ENCODE data around the gene OPHN1.

The OPHN1 gene

DNA sequence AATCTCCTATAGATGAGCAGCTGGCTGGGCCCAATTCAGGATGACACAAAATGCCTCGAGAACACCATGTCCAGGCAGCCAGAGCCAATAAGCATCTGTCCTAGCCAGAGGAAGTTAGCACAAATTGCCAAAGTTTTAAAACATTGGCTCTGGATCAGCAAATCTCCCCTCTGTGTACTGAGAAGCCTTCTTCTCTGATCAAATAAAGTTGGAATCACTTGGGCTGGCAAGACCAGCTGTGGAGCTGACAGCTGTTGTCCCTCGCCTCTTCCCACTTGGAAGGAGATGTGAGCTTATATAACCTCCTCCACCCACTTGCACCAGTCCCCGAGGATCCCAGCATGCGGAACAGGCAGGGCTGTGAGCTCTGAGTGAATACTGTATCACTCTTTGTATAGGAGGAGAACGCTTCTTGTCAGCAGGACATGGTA lies 183.9 kb downstream of the OPHN1 start:
- DNase-seq (ENCODE audit: low read depth), result no peak

DNA sequence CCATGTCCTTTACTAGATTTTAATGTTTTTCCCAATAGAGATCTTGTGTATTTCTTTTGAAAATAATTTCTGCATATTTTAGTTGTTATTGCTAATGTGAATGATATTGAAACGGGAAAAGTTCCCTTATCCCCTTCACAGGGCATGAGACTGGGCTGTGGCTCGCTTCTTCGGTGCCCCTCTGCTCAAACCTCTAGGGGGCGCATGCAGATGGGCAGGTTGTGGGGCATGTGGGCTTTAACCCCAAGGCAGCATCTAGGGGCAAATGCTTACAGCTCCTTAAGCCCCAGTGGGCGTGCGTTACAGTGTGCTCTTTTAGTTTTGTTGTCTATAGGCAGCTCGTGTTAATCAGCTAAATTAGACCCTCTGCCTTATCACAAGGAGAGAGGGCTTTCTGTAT lies 194.7 kb downstream of the OPHN1 start:
- no peak for DNase-seq (ENCODE audit: low read depth)

- DNase-seq (ENCODE audit: low read depth), result no peak
Observed at GRCh38 chrX:68234171-68234910, 199.0 kb downstream of the OPHN1 start.

GRCh38 chrX:68232206-68232605 lies 201.1 kb downstream of the OPHN1 start:
- DNase-seq (ENCODE audit: low read depth), result no peak

GRCh38 chrX:68209008-68209407 lies 224.3 kb downstream of the OPHN1 start:
- DNase-seq (ENCODE audit: low read depth), result no peak

GRCh38 chrX:68204521-68205038 lies 228.7 kb downstream of the OPHN1 start:
- no peak for DNase-seq (ENCODE audit: low read depth)

GRCh38 chrX:68203646-68204045 lies 229.6 kb downstream of the OPHN1 start:
- DNase-seq (ENCODE audit: low read depth), result no peak

DNA sequence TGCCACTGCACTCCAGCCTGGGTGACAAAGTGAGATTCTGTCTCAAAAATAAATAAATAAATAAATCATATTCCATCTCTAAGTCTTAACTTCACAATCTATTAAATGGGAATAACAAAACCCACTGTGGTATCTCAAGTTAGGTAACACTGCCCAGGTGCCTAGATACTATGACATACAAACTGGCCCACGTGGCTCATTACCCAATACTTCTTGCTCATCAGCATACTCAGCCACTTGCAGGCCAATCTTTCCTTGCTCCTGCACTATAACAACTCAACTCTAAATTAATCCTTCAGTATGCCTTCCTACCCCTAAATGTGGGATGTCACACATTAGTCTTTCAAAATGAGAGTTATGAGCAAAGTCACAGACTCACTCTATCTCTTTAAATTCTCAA lies 230.1 kb downstream of the OPHN1 start:
- DNase-seq (ENCODE audit: low read depth), result no peak

DNA sequence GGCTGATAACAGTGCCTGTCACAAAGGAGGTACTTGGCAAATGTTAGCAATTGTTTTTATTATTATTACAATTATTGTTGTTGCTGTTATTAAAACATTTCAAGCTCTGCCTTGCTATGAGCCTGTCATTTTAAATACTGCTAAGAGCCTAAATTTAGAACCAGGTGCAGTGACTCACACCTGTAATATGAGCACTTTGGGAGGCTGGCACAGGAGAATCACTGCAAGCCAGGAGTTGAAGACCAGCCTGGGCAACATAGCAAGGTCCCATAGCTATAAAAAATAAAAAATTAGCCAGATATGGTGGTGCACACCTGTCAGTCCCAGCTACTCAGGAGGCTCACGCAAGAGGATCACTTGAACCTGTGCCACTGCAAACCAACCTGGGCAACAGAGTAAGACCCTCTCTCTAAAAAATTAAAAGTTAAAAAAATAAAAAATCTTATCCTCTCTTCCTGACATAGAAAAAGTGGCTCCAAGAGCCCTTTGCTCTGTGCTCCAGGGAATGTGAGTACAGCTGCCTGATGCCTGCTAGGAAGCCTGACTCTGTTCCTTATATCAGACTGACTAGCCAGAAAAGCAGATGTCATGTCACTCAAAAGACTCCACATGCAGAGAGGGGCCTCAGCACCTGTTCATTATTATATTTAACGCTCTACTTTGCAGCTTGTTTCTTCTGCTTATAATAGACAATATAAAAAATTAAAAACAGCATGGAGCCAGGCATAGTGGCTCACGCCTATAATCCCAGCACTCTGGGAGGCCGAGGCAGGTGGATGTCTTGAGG lies 234.0 kb downstream of the OPHN1 start:
- no peak for DNase-seq (ENCODE audit: low read depth)

DNA sequence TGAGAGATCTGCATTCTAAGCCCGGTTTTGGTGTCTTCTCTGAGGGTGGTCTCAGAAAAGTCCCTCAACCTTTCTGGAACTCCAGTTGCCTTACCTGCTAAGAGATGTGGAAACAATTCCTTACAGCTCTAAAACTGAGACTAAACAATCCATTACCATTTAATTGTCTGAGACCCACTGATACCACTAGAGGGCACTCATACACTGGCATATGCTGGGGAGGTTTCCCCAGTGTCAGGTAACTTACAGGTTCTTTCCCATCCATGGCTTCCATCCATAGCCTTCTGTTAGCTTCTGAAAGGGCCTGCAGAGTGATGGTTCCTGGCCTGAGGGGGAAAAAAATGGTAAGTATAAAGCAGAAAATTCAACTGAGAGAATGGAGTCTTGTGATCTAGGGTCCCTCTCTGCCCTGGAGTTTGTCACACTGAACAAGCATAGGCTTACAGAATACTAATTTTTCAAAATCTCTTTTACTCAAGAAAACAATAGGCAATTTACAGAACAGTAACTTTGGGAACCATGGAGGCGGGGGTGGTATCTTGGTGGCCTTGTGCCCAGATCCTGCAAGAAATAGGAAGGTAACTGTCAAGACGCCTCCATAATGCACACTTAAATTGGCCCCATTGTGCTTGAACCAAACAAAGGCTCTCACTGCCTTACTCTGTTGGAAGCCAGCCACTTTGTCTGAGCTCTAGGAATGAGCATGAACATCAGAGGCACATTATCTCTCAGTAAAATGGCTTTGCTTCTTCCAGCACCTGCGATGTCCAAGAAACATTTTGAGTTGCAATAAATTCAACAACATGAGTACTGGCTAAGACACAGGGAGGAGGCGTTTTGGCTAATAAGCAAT lies 236.1 kb downstream of the OPHN1 start:
- DNase-seq (ENCODE audit: low read depth), result no peak

DNA sequence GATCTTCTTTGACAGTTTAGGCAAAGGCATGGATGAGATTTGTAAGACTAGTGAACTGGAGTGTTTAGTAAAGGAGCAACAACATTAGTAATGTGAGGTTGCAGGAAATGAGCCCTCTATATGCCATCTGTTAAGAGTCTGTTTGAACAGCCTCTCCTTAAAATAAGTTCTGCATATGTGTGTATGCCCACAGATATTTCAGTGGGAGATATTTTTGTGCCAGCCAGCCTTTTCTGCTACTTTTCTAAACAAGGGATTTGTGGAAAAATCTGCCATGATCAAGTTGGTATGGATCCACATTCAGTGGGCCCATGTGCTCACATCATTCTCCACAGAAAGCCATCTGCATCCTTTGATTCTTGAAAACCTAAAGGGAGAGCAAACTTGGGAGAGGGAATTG lies 237.7 kb downstream of the OPHN1 start:
- DNase-seq (ENCODE audit: low read depth), result no peak

DNA sequence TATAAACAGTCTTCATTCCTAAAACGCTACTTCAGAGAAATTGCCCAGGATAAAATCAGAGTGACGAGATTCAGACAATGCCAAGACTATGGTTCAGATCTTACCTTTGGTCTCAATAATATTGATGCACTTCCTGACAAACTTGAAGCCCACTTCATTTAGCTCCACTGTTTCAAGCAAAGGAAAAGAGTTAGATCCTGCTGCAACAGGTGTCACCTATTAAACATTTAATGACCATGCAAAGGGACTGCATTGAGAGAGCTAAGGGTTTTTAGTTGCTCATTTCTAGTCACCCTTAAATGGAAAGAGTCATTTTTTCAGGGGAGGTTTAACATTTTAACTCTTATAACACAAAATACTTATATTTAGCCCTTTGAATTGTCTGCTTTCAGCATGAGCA lies 239.5 kb downstream of the OPHN1 start:
- no peak for DNase-seq (ENCODE audit: low read depth)

DNA sequence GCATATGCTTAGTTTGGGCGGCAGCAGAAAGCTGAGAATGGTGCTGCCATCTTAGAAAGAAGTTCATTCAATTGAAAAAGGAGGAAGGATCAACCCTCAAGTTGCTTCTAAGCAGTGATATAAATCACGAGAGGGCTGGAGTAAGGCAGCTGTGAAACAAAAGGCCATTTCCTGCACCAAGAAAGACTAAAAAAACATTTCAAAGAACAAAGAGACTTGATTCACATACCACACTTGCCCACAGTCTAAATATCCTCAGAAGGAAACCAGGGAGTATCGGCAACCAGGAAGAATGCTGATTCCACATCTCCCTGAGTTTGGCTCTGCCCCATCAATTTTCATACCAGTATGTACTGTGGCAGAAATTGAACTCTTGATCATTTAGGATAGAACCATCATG lies 240.1 kb downstream of the OPHN1 start:
- DNase-seq (ENCODE audit: low read depth), result no peak

GRCh38 chrX:68190799-68191198 lies 242.5 kb downstream of the OPHN1 start:
- DNase-seq (ENCODE audit: low read depth), result no peak

GRCh38 chrX:68186552-68187262 lies 246.6 kb downstream of the OPHN1 start:
- no peak for DNase-seq (ENCODE audit: low read depth)

DNA sequence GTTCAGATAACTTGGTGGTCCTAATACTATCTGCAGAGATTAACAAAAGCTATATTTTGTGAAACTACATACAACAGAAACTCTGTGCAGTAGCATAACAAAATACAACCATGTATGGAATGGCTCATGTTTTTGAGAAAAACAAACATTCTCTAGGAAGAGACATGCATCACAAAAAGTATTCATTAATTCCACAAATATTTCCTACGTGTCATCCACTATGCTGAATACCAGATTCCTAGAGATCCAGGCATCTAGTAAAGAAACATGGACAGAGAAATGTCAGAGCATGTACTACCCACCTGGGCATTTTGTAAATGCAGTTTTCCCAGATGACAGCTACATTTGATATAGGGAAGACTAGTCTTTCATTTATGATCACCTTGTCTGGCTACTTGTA lies 248.1 kb downstream of the OPHN1 start:
- no peak for DNase-seq (ENCODE audit: low read depth)

DNA sequence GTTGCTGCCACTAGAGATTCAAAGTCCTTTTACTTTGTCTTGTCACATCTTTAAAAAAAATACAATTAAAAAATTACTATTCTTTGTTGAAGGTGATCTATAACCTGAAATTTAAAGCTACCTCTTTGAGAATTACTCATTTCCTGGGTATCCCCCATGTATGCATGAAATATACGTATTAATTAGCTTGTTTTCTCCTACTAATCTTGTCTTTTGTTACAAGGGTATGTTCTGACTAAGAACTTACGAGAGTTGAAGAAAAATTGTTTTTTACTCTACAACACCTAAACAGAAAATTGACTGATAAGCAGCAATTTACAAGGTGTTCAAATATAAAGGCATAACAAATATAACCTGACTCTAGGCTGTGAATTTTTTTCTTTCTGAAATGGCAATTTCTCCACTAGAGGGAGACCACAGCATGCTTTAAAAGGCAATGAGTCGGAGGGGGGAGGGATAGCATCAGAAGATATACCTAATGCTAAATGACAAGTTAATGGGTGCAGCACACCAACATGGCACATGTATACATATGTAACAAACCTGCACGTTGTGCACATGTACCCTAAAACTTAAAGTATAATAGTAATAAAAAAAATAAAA lies 249.6 kb downstream of the OPHN1 start:
- DNase-seq (ENCODE audit: low read depth), result no peak

DNA sequence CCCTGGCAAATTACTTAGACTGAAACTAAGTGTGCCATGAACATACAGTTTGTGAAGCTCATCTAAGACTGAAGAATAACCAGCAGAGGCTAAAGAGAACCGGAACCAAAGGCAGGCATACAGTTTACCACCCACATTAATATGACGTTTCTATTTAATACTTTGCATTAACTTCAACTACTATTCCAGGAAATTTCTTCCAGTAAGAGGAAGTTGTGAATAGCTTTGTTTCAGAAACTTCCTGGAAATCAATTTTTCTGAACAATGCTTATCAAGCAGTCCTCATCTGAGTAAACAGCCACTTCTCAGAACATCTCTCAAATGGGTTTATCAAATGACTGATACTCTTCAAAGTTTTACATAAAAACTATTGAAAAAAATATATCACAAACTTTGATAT lies 252.7 kb downstream of the OPHN1 start:
- DNase-seq (ENCODE audit: low read depth), result no peak

- DNase-seq (ENCODE audit: low read depth), result no peak
Observed at GRCh38 chrX:68179355-68179754, 253.9 kb downstream of the OPHN1 start.

DNA sequence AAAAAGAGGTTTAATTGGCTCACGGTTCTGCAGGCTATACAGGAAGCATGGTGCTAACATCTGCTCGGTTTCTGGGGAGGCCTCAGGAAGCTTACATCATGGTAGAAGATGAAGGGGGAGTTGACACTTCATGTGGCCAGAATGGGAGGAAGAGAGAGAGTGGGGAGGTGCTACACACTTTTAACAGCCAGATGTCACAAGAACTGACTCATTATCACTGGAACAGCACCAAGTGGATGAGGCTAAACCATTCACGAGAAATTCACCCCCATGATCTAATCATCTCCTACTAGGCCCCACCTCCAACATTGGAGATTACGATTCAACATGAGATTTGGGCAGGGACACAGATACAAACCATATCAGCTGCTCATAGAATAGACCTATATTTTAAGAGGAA lies 255.8 kb downstream of the OPHN1 start:
- DNase-seq (ENCODE audit: low read depth), result no peak

DNA sequence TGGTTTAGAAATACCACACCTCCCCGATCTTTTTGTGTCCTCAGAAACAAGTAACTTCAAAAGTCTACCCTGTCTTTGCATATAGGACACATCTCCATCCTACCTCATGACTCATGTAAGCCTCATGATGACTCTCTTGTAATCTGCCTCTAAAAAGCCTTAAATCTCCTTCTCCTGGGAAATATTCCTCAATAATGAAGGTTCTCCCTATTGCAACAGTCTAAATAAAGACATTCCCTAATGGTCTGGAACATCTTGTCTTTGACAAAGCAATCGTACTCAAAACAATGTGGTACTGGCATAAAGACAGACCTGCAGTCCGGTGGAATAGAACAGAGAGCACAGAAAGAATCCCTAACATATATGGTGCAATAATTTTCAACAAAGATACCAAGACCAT lies 257.7 kb downstream of the OPHN1 start:
- DNase-seq (ENCODE audit: low read depth), result no peak

All from activated T-cell treated with anti-CD3 and anti-CD28 coated beads for 1 hour (primary cell).